GM12891 (cell line): ENCODE results near the gene TNNT3.

Experiments used
- POLR2A ChIP-seq: IDR thresholded peaks from 2 replicates; pipeline ENCODE4 v1.6.1; 2011; ENCODE audit warnings: low read depth, low read length, control low read depth
- POLR2AphosphoS5 ChIP-seq: IDR thresholded peaks from 2 replicates; pipeline ENCODE4 v1.6.1; 2011; ENCODE audit warnings: low read depth, low read length, control low read depth
- SPI1 ChIP-seq: IDR thresholded peaks from 2 replicates; pipeline ENCODE4 v1.6.1; 2011; ENCODE audit warnings: low read depth, low read length, control low read depth
- TAF1 ChIP-seq: IDR thresholded peaks from 2 replicates; pipeline ENCODE4 v1.6.1; 2011; ENCODE audit warnings: low read depth, low read length, control low read depth

DNA sequence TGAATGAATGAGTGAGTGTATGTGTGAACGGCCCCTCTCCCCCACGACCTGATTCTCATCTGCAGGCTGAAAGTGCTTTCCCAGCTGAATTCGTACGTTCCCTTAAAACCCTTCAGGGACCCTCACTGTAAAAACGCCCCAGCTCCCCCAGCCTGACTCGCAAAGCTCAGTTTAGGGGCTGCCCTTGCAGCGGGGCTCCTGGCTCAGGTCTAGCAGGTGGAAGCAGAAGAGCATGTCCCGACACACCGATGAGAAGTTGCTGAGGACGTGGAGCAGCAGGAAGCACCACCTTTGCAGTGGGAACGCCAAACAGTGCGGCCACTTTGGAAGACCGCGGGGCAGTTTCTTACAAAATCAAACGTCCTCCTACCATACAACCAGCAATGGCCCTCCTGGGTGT lies 24.1 kb downstream of the TNNT3 start:
- TF ChIP-seq POLR2A (no peak), POLR2AphosphoS5 (no peak), TAF1 (no peak), SPI1 (no peak)
